Cardiac muscle cell (in vitro differentiated cells and primary cell): ENCODE results near the gene ALOX12B. TPM values are rescaled to one million over a fixed set of nuclear protein-coding genes. Genes with fewer than 3 reads are reported as not detected.

Source experiments
- DNase-seq, 2 donors: peaks; one replicate each; pipeline versions ENCODE4 v3.0.0 to v3.0.0-alpha.2; 2010 to 2017; ENCODE audit warnings: low read depth in 1 of 2, low spot score in 1 of 2
- H3K27ac ChIP-seq: fragments of 200-600 bp; sonication (generic); 2 replicates; pipeline ENCODE4 v1.5.1; 2016
- H3K27me3 ChIP-seq: fragments of 200-600 bp; sonication (generic); 2 replicates; pipeline ENCODE4 v1.6.0; 2016; ENCODE audit warnings: control low read depth
- H3K36me3 ChIP-seq: fragments of 200-600 bp; sonication (generic); 2 replicates; pipeline ENCODE4 v1.5.1; 2016; ENCODE audit warnings: control low read depth
- H3K4me1 ChIP-seq: fragments of 200-600 bp; sonication (generic); 2 replicates; pipeline ENCODE4 v1.8.1; 2017; ENCODE audit warnings: low read depth, mild to moderate bottlenecking, mixed run types
- H3K4me3 ChIP-seq: fragments of 200-600 bp; sonication (generic); 2 replicates; pipeline ENCODE4 v1.5.1; 2016; ENCODE audit warnings: mild to moderate bottlenecking
- H3K9me3 ChIP-seq: fragments of 200-600 bp; sonication (generic); 2 replicates; pipeline ENCODE4 v1.5.1; 2017; ENCODE audit warnings: low read depth, mild to moderate bottlenecking, control low read depth
- polyA plus RNA-seq: library from polyadenylated mRNA; unstranded; fragments of >200 nt; fragmentation: Nextera tagmentation; extraction: Ambion mirVana; gene quantifications from 2 replicates; pipeline ENCODE4 v1.2.1, GENCODE V29; 2016
- total RNA-seq: library from RNA; depleted of rRNA; stranded (reverse); fragments of >200 nt; gene quantifications from 2 replicates; pipeline ENCODE4 v1.2.3, GENCODE V29; 2016
- TF ChIP-seq, protein P1 (sequence below): IDR thresholded peaks from 2 replicates; pipeline ENCODE4 v1.5.1; 2012; ENCODE audit warnings: low read depth, mild to moderate bottlenecking, low read length

ALOX12B gene
- 0.42 and 1.6 TPM in 2 replicates for total RNA-seq
- polyA plus RNA-seq, result 2.1 and 2.3 TPM in 2 replicates

DNA sequence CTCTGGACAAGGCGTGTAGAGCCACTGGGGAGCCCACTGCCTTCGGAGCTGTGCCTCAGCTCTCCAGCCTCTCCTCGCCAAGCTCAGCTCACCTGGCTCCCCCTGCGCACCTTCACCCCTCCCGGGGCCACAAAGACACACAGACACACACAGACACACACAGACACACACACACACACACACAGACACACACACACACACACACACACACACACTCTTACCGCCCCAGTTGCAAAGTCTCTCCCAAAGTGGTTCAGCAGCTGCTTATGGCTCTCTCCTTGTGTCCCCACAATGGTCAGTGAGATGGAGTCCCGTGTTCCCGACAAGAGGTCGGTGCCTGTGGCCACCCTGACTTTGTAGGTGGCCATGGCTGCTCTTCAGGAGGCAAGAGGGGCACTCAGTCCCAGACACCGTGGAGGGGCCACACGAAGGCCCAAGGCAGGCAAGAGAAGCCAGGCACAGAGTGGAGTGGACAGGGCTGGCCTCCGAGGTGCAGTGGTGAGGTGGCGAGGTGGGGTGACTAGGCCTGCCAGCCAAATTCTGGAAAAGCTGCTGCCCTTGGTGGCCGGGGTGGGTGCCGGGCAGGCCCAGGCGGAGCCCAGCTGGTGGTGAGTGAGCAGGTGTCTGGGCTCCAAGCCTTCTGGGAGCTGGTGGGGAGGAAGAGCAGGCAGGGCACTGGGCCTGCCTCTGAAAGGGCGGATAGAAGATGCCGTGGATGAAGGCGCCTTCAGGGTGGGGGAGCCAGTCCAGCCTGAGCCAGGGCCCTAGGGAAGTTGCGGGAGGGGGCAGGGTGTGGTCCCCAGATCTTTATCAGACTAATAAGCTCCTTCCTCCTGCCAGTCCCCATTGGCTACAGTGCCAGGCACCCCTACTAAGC is at the start of gene ALOX12B:
Gene ALOX12B, minus strand, starts transcription at position 642 of the 877 bp plus-strand sequence. Its CDS starts 274 bp downstream, at position 368.
- H3K9me3 ChIP-seq, result no peaks in the 10 kb centered on the region
- DNase-seq, result no peak
- no peaks in the 10 kb centered on the region for H3K36me3 ChIP-seq
- TF ChIP-seq, protein P1, sequence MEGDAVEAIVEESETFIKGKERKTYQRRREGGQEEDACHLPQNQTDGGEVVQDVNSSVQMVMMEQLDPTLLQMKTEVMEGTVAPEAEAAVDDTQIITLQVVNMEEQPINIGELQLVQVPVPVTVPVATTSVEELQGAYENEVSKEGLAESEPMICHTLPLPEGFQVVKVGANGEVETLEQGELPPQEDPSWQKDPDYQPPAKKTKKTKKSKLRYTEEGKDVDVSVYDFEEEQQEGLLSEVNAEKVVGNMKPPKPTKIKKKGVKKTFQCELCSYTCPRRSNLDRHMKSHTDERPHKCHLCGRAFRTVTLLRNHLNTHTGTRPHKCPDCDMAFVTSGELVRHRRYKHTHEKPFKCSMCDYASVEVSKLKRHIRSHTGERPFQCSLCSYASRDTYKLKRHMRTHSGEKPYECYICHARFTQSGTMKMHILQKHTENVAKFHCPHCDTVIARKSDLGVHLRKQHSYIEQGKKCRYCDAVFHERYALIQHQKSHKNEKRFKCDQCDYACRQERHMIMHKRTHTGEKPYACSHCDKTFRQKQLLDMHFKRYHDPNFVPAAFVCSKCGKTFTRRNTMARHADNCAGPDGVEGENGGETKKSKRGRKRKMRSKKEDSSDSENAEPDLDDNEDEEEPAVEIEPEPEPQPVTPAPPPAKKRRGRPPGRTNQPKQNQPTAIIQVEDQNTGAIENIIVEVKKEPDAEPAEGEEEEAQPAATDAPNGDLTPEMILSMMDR, result no peak
- no peak within 1 kb of the TSS for H3K27ac ChIP-seq
- H3K4me3 ChIP-seq, result no peak within 1 kb of the TSS
- no peaks in the 10 kb centered on the region for H3K4me1 ChIP-seq
- H3K27me3 ChIP-seq, result peaks cover 65% of the 10 kb centered on the region

DNA sequence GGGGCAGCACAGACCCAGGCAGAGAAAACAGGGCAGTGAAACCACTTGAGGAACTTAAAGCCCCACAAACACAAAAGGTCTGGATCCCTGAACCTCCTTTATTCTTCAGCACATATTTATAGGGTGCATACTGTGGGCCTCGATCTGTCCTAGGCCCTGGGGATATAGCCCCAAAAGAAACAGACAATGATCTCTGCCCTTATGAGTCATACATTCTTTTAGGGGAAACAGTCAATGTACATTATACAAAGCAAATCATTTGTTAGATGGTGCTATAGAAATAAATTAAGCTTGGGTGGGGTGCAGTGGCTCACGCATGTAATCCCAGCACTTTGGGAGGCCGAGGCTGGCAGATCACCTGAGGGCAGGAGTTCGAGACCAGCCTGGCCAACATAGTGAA is 46.4 kb upstream of the ALOX12B start:
- no peaks in the 10 kb centered on the region for H3K27me3 ChIP-seq
- no peak for DNase-seq
- no peaks in the 10 kb centered on the region for H3K9me3 ChIP-seq
- no peaks in the 10 kb centered on the region for H3K4me1 ChIP-seq
- no peak overlapping the region for H3K4me3 ChIP-seq
- H3K36me3 ChIP-seq, result no peaks in the 10 kb centered on the region
- no peak overlapping the region for H3K27ac ChIP-seq
- TF ChIP-seq, protein P1, result no peak

DNA sequence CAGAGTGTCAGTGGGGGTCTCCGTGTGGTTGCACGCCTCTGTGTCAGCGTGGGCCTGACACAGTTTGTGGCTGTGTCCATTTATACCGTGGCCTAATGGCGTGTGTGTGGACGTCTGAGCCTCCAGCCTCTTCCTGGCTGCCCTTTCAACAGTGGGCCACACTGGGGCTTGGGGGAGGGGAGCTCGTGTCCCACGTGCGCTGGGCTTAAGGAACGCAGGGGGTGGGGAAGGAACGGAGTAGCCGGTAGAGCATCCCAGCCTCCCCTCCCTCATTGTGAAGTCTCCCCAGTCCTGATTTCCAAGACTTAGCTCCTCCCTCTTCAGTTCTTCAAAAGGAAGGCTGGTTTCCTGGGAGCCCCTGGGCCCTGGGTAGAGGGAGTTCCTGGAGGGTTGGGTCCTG is 45.9 kb upstream of the ALOX12B start:
- no peak for DNase-seq
- H3K36me3 ChIP-seq, result no peaks in the 10 kb centered on the region
- no peaks in the 10 kb centered on the region for H3K27me3 ChIP-seq
- no peak overlapping the region for H3K4me3 ChIP-seq
- H3K9me3 ChIP-seq, result no peaks in the 10 kb centered on the region
- TF ChIP-seq, protein P1, result no peak
- no peak overlapping the region for H3K27ac ChIP-seq
- H3K4me1 ChIP-seq, result no peaks in the 10 kb centered on the region

DNA sequence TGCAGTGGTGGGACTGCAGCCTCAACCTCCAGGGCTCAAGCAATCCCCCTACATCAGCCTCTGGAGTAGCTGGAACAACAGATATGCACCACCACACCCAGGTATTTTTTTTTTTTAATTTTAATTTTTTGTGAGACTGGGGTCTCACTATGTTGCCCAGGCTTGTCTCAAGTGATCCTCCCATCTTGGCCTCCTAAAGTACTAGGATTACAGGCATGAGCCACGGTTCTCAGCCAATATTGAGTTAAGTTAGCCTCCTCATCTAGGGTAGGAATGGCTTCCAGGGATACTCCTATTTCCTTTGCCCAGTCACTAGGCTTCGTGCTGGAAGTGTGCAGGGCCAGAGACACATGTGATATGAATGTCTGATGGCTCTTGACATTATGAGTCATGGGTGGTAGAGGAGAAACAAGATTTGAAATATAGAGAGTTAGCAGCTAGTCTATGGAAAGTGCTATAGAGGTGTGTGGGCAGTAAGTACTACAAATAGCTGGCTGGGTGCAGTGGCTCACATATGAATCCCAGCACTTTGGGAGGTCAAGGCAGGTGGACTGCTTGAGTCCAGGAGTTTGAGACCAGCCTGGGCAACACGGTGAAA is 44.4 kb upstream of the ALOX12B start:
- Histone ChIP-seq H3K27ac (no peak overlapping the region), H3K36me3 (no peaks in the 10 kb centered on the region), H3K4me1 (peaks cover 2% of the 10 kb centered on the region), H3K4me3 (no peak overlapping the region), H3K27me3 (no peaks in the 10 kb centered on the region), H3K9me3 (no peaks in the 10 kb centered on the region)
- TF ChIP-seq, protein P1, result no peak
- DNase-seq, result no peak

DNA sequence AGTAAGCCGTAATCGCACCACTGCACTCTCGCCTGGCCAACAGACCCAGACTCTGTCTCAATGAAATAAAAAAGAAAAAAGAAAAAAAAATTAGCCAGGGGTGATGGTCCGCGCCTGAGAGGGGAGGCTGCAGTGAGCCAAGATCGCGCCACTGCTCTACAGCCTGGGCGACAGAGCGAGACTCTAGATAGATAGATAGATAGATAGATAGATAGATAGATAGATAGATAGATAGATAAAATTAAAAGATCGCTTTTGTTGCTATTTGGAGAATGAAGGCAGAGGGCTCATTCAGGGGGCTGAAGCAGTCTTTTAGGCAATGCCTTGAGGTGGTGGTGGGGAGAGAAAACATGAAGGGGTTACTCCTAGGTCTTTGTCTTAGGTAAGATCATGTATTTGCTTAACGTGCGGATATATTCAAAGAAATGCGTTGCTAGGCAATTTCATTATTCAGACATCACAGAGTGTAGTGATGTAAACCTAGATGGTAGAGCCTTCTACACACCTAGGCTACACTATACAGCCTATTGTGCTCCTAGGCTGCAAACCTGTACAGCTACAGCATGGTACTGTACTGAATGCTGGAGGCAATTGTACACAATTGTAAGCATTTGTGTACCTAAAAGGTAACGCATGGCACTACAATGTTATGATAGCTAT is 40.7 kb upstream of the ALOX12B start:
- Histone ChIP-seq H3K27ac (no peak overlapping the region), H3K4me1 (peaks cover 4% of the 10 kb centered on the region), H3K36me3 (no peaks in the 10 kb centered on the region), H3K4me3 (no peak overlapping the region), H3K27me3 (peaks cover 24% of the 10 kb centered on the region), H3K9me3 (no peaks in the 10 kb centered on the region)
- no peak for DNase-seq
- TF ChIP-seq, protein P1, result no peak
